Measurements from ENCODE around the gene CWC25. TPM values are rescaled to one million over a fixed set of nuclear protein-coding genes. Genes with fewer than 3 reads are reported as not detected.

The CWC25 gene
- total and polyA plus RNA-seq, 2 of the 13 experiments (the other 11 are each of a cell fraction or from before 2014, with no cell fraction given): 15.6 to 22.7 TPM

- TF ChIP-seq NR2F2 (IDR thresholded peaks at IDR 0.05; ENCODE audit: borderline replicate concordance, low read depth): no peak
- TF ChIP-seq ZNF17 (CRISPR knock-in tag; IDR thresholded peaks at IDR 0.05): no peak
- TF ChIP-seq U2AF2 (IDR thresholded peaks at IDR 0.05; ENCODE audit: low read depth, low read length): no peak
- TF ChIP-seq RBFOX2 (IDR thresholded peaks at IDR 0.05; ENCODE audit: low read depth, low read length): peak; percentile 93
- peak; percentile 97 for TF ChIP-seq ZMAT3 (CRISPR knock-in tag; conservative IDR thresholded peaks at IDR 0.05)
- TF ChIP-seq SMAD1 (CRISPR knock-in tag; IDR thresholded peaks at IDR 0.05; ENCODE audit: borderline replicate concordance, low read depth): peak; percentile 94; the same call in 1 of the 2 replicates
- TF ChIP-seq NFYB (CRISPR knock-in tag; IDR thresholded peaks at IDR 0.05): peak; percentile 61
- TF ChIP-seq SPEN (CRISPR knock-in tag; IDR thresholded peaks at IDR 0.05; ENCODE audit: low read depth): peak; percentile 100
- peak; percentile 76 for TF ChIP-seq TOPORS (CRISPR knock-in tag; IDR thresholded peaks at IDR 0.05)
- TF ChIP-seq MAFK (conservative IDR thresholded peaks at IDR 0.05 in 1 of 2, IDR thresholded peaks at IDR 0.05 in 1 of 2; ENCODE audit: low read length in 2 of 2): peak; percentile 79 to 92
- no peak for TF ChIP-seq HDAC6 (IDR thresholded peaks at IDR 0.05; ENCODE audit: low read depth, low read length)
- TF ChIP-seq NCOA1 (CRISPR knock-in tag; IDR thresholded peaks at IDR 0.05): no peak
- no peak for TF ChIP-seq PRPF4 (IDR thresholded peaks at IDR 0.05; ENCODE audit: low read depth, low read length, poor library complexity, severe bottlenecking)
- no peak for TF ChIP-seq USF2 (IDR thresholded peaks at IDR 0.05; ENCODE audit: low read depth, low read length)
- TF ChIP-seq USF2 (CRISPR knock-in tag; IDR thresholded peaks at IDR 0.05; ENCODE audit: borderline replicate concordance): peak; percentile 39; the same call in 1 of the 2 replicates
- TF ChIP-seq ZNF414 (CRISPR knock-in tag; IDR thresholded peaks at IDR 0.05): peak; percentile 96
- TF ChIP-seq, protein P1, sequence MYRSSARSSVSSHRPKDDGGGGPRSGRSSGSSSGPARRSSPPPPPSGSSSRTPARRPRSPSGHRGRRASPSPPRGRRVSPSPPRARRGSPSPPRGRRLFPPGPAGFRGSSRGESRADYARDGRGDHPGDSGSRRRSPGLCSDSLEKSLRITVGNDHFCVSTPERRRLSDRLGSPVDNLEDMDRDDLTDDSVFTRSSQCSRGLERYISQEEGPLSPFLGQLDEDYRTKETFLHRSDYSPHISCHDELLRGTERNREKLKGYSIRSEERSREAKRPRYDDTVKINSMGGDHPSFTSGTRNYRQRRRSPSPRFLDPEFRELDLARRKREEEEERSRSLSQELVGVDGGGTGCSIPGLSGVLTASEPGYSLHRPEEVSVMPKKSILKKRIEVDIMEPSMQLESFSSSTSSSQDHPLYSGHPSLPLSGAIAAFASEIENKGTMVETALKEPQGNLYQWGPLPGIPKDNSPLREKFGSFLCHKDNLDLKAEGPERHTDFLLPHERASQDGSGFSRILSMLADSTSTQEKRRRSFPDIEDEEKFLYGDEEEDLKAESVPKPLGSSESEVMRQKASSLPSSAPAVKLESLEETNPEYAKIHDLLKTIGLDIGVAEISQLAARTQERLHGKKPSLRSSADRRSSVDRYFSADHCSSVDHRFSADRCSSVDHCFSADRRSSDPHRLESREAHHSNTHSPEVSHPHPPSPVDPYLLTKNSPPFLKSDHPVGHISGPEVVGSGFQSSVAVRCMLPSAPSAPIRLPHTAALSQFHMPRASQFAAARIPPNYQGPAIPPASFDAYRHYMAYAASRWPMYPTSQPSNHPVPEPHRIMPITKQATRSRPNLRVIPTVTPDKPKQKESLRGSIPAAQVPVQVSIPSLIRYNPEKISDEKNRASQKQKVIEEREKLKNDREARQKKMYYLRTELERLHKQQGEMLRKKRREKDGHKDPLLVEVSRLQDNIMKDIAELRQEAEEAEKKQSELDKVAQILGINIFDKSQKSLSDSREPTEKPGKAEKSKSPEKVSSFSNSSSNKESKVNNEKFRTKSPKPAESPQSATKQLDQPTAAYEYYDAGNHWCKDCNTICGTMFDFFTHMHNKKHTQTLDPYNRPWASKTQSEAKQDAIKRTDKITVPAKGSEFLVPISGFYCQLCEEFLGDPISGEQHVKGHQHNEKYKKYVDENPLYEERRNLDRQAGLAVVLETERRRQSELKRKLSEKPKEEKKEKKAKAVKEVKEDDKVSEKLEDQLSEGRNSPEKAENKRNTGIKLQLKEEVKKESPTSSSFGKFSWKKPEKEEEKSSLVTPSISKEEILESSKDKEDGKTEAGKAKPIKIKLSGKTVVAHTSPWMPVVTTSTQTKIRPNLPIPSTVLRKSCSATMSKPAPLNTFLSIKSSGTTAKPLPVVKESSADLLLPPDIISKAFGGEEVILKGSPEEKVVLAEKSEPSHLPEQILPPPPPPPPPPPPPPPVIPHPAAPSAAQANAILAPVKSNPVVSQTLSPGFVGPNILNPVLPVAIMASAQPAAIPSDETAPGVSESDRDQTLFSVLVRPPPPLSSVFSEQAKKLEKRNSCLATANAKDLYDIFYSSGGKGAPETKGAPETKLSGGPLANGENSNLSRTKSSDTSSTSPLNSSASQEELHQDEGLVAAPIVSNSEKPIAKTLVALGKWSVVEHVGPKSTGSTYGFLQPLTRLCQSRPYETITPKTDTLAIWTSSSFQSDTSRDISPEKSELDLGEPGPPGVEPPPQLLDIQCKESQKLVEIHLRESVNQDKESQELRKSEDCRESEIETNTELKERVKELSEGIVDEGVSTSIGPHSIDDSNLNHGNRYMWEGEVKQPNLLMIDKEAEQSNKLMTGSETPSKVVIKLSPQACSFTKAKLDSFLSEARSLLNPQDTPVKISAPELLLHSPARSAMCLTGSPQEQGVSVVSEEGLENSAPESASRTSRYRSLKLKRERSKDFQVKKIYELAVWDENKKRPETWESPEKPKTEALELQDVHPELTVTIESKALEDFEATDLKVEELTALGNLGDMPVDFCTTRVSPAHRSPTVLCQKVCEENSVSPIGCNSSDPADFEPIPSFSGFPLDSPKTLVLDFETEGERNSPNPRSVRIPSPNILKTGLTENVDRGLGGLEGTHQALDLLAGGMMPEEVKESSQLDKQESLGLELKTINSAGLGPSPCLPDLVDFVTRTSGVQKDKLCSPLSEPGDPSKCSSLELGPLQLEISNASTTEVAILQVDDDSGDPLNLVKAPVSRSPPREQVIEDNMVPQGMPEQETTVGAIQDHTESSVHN (CRISPR knock-in tag; IDR thresholded peaks at IDR 0.05): no peak
- no peak for TF ChIP-seq TEAD2 (CRISPR knock-in tag; IDR thresholded peaks at IDR 0.05)
- TF ChIP-seq ZNF292 (CRISPR knock-in tag; IDR thresholded peaks at IDR 0.05; ENCODE audit: borderline replicate concordance, low read depth): no peak; the same call in 1 of the 2 replicates
These were observed at the start of gene CWC25 (continued) for GRCh38 chr17:38824899-38825761.

Data from HepG2 (cell line).